GM21529 (cell line): ENCODE measurements around the gene CLEC4D.
"Not testable (repeated sequence)": the region's sequence is repeated elsewhere in the genome, so short reads cannot be mapped to it uniquely, and the experiment has no call there.

Source experiments
- ATAC-seq: cut with Tn5 transposase; IDR thresholded peaks from one replicate; pipeline ENCODE4 v1.9.1; 2021; ENCODE audit not compliant: unreplicated experiment

Gene CLEC4D

DNA sequence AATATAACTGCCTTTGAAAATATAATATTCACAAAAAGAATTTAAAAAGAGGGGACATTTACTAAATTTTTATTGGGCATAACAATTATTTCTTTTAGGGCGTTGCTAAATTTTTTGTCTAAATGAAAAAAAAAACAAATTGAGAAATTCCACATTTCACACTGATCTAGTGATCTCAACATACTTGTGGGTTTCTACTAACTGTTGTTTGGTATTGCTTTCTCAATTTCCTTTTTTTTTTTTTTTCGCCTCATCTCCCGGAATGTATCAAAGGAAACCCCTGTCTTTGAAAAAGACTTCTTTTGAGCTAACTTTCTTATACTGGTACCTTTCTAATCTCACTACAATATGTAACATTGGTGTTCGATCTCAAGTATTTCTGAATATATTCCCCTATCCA lies at the start of gene CLEC4D:
Gene CLEC4D, plus strand, starts transcription at position 248 of the 400 bp plus-strand sequence. CDS start 230 bp downstream, outside the sequence.
- no peak for ATAC-seq

DNA sequence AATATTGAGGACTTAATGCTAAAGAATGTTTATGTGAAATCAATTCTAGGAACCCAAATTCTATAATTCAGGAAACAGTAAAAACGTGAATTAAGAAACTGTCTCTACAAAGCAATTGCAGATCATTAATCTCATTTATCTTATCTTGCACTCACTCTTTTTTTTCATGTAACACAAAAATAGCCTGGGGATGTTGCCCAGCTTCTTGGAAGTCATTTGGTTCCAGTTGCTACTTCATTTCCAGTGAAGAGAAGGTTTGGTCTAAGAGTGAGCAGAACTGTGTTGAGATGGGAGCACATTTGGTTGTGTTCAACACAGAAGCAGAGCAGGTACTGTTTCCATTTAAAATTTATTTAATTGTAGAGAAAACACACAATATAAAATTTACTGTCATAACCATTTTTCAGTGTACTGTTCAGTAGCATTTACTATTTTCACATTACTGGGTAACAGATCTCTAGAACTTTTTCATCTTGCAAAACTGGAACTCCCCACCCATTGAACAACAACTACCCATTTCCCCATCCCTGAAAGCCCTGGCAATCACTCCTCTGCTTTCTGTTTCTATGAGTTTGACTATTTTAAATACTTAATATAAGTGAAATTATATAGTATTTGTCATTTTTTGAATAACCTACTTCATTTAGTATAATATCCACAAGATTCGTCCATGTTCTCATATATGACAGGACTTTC lies 47.9 kb upstream of the CLEC4D start:
- ATAC-seq: no peak

DNA sequence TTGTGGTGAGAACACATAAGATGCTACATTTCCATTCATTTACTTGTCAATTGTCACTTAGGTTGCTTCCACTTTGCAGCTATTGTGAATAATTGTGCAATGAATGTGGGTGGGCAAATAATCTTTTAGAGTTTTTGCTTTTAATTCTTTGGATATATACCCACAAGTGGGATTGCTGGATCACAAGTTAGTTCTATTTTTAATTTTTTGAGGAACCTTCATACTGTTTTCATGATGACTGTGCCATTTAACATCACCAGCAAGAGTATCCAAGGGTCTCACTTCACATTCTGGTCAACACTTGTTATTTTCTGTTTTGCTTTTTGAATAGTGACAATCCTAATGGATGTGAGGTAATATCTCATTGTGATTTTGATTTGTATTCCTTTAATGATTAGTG lies 47.1 kb upstream of the CLEC4D start:
- ATAC-seq: no peak

DNA sequence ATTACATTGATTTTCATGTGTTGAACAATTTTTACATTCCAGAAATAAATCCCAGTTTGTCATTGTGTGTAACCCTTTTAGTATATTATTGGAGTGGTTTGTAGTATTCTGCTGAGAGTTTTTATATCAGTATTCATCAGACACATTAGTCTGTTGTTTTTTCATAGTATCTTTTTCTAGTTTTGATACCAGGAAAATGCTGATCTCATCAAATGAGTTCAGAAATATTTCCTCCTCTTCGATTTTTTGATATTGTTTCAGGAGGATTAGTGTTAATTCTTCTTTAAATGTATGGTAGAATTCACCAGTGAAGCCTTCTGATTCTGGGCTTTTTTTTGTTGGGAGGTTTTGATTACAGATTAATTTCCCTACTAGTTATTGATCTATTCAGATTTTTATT lies 42.2 kb upstream of the CLEC4D start:
- ATAC-seq: no peak

DNA sequence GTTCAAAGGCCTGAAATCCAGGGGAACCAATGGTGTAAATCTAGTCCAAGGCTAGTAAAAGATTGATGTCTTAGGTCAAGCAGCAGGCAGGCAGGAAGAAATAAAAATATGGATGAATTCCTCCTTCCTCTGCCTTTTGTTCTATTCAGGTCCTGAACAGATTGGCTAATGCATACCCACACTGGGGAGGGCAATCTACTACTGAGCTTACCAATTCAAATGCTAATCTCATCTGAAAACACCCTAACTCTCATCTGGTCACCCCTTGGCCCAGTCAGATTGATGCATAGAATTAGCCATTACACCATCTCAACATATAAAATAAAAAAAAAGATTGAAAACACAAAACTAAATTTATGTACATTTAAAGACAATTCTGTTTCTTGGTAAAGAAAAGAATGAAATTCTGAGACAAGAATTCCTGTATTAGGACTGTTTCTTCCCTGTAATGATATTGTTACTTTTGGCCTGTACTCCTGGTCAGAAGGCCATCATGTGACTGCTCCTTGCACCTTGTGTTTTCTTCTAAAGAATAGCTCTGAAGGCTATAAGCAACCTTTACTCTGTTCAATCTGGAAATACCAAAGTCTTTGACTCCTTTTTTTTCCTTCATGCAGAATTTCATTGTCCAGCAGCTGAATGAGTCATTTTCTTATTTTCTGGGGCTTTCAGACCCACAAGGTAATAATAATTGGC lies 37.6 kb upstream of the CLEC4D start:
- ATAC-seq: no peak

DNA sequence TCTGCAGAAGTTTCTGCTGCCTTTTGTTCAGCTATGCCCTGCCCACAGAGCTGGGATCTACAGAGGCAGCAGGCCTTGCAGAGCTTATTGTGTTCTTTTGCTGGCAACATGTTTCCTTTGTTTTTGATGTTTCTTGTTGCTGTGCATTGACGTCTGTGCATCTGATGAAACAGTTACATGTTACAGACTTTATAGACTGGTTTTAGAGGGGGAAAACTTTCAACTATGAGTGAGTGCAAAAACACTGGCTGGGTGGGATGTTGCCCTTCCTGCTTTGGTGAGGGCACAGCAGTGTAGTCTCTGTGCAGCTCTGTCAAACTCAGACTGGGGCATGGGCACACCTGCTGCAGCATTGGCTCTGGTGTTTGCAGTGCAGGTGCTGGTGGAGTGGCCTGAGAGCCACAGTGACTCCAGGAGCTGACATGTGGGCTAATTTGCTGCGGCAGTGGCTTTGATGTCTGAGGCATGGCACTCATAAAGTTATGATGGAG lies 30.7 kb upstream of the CLEC4D start:
- no peak for ATAC-seq

DNA sequence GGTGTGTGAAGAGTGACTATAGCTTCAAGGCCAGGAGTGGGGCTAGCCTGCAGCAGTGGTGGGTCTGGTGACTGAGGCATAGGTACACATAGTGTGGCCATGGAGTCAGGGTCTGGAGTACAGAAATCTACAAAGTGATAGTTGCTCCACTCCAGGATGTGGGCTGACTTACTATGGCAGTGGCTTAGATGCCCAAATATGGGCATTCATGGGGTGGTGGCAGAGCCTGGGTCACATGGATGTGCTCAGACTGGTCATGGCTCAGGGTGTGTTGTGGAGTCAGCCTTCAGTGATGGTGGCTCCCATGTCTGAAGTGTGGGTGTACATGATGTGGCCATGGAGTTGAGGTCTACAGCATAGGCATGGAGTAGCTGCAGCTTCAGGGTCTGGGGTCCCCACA lies 30.2 kb upstream of the CLEC4D start:
- ATAC-seq: no peak

DNA sequence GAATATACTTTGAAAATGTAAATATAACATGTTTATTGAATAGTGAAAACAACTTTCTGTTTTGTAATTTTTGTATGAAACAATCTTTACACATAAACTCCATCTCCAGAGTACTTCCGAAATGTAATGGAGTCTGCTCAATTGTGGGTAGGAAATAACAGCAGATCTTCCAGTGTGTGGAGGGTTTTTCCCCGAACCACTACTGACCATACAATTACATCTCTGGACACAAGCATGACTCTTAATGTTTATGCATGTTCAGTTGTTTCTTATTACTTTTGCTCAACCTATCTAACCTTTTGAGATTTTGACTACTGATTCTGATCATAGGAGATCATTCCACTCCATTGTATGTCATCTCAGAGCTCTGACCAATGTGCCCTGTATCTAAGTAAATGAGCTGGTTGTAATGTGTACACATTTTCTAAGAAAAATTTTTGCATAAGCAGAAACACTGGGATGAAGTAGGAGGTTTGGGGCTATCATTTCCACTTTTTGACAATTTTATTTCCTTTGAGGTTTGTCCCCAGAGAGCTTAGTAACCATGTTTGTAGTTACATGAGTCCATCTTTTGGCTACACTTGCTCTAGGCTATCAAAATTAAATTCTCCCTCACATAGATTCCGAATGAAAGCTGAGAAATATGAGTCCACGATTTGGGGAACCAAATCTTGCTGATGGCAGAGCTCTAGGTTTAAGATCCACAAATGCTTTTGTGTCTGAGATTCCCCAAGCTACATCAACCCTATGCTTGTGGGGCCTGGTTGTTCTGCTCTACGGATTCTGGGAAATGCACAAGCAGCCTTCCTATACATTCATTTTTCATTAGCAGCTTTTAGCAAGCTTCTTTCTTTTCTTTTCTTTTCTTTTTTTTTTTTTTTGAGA lies 21.4 kb upstream of the CLEC4D start:
- ATAC-seq: no peak

DNA sequence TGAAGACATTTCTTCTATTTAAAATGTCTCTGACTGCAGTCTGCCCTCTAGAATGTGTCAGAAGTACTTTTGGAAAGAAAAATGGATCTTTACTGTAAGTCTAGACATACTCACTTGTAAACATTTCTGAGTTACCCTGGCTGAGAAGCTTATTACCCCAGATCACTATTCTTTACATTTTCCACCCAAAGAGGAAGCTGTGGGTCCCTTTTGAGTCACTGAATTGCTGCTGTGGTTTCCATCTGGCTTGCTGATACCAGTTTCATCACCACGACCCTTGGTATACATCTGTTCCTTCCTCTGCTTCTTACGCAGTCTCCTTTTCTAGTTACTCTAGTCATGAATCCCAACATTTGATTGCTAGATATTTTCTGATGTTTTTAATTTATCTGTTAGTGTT lies 20.2 kb upstream of the CLEC4D start:
- ATAC-seq: peak; percentile 99

DNA sequence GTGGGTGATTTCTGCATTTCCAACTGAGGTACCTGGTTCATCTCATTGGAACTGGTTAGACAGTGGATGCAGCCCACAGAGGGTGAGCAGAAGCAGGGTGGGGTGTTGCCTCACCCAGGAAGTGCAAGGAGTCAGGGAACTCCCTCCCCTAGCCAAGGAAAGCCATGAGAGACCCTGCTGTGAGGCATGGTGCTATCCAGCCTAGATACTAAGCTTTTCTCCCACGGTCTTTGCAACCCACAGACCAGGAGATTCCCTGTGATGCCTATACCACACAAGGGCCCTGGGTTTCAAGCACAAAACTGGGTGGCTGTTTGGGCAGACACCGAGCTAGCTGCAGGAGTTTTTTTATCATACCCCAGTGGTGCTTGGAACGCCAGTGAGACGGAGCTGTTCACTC lies 17.6 kb upstream of the CLEC4D start:
- not testable (repeated sequence) for ATAC-seq

DNA sequence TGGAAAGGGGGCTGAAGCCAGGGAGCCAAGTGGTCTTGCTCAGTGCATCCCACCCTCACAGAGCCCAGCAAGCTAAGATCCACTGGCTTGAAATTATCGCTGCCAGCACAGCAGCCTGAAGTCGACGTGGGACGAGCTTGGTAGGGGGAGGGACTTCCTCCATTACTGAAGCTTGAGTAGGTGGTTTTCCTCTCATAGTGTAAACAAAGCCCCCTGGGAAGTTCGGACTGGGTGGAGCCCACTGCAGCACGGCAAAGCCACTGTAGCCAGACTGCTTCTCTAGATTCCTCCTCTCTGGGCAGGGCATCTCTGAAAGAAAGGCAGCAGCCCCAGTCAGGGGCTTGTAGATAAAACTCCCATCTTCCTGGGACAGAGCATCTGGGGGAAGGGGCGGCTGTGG lies 17.2 kb upstream of the CLEC4D start:
- not testable (repeated sequence) for ATAC-seq

DNA sequence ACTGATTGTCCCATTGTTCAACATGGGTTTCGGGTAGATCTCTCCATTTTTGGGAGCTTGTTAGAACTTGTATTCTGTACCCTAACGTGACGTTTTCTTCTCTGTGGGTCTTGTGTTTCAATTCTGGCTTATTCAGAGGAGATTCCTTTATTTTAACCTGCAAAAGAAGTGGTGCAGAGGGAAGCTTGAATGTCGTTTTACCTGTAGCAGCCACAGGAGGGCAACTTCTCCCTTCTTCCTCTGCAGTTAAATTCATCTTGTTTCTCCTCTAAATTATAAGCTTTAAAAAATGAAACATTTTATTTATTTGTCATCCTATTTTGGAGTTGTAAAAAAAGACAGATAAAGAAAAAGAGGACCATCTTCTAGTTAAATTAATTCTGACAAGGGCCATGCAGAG lies 13.7 kb upstream of the CLEC4D start:
- ATAC-seq: no peak

DNA sequence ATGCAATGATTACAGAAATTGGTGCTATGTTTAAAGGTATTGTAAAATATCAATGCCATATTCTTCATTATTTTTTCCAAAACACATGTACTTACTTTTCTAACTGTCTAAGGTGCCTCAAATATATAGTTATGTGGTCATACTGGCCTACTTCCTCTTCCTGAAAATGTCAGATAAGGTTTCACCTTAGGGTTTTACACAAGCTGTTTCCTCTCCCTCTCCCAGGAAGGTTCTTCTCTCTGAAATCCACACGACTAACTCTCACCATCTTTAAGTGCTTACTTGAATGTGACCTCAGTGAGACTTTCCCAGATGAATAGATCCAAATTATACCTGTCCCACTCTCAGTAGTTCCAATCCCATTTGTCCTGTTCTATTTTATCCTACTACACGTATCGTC lies 11.6 kb upstream of the CLEC4D start:
- ATAC-seq: no peak

DNA sequence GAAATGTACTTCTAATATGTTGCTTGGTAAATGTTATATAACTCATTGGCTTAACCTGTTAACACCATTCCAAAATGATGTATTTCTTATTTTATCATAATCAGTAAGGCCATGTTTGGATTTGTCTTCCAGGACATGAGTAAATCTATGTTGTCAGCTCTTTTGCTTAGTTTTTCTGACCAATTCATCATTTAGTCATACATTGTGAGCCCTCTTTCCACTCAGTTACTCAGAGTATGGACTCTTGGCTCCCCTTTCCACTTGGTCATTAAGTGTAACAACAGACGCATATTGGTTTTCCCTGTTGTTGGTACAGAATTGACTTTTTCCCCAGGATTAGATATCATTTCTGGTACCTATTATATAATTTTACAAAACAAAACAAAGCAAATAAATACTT lies 9.0 kb upstream of the CLEC4D start:
- no peak for ATAC-seq

DNA sequence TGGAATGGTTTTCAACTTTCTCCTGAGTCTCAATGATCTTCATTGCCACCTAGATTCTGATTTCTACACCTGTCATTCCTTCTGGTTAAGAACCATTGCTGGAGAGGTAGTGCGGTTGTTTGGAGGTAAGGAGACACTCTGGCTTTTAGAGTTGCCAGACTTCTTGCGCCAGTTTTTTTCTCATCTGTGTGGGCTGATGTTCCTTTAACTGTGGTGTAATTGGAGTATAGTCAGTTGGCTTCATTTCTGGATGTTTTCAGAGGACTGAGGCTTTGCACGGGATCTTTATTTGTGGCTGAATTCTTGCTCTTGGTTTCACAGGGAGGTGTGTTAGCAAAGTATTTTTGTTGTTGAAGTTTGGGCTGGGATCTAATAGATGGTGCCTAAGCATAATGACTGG lies 5.7 kb upstream of the CLEC4D start:
- ATAC-seq: no peak

DNA sequence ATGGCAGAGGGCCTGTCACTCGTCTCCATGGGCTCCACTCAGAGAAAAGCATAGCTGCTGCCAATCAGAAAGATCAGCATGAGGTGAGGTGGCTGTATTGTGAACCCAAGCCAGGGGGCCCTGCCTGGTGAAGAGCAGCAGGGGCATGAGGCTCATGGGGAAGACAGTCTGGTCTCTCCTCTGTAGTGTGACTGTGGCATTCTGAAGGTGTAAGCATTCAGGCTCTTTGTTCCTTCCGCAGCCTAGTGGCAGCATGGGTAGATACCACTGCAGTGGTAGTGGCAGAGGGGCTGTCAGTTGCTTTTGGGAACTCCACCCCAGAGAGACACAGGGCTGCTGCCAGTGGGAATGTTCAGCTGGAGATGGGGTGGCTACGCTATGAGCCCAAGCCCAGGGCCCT lies 5.1 kb upstream of the CLEC4D start:
- ATAC-seq: no peak

DNA sequence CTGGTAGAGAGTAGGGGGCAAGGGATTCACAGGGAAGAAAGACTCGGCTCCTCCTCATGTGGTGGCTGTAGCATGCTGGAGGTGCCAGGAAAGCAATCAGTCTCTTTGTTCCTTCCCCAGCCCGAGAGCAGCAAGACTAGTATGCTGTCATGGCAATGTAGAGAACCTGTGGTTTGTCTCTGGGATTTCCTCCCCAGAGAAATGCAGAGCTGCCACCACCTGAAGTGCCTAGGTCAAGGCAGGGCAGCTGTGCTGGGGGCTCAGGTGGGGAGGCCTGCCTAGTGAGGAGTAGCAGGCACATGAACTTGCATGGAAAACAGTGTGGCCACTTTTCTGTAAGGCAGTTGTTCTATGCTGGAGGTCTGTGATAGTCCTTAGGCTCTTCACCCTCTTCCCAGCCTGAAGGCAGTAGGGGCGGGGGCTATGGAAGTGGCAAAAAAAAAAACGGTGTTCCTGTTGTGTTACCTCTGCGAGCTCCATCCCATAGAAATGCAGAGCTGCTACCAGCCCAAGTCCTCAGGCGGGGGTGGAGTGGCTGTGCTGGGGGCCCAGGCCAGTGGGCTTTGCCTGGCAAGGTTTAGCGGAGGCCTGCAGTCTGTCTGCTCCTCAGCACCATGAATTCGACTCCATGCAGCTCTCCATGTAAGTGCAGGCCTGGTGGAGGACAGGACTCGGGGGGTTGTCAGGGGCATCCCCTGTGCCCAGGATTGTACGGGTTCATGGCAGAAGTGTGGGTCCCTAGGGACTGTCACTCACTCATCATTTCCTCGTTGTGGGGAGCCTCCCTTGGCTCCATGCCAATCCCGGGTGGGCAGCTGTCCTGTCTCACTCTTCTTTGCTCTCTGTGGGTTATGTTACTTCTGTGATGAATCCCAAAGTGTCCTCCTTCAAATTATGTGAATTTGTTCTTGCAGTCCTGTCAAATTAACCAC lies 4.1 kb upstream of the CLEC4D start:
- no peak for ATAC-seq

DNA sequence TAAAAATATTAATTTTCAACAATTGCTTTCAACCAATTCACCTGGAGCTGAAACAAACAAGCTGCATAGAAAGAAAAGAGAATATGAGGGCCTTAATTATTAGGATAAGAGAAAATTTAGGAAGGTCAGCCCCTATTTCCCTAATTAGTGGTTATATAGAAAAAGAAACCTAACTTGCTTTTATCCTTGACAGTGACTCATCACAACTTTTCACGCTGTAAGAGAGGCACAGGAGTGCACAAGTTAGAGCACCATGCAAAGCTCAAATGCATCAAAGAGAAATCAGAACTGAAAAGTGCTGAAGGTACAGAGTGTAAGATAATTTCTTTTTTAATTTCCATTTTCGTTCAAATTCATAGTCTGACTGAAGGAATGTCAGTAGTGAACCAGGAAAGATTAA lies 4.7 kb downstream of the CLEC4D start:
- ATAC-seq: no peak

DNA sequence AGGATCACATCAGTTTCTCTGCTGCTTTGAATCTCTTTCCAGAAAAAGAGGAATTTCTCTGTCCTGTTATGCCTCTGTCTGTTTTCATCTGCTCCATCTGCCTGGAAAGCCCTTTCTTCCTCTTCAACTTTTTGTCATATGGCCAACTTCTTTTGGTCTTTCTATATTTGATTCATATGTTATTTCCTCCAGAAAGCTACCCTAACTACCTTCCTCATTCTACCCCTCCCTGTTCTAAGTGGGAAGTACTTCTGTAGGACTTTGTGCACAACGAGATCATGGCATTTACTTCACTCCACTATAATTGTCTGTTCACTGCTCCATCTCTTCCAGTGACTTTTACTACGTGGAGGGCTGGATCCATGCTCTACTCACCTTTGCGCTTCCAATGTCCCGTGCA lies 5.9 kb downstream of the CLEC4D start:
- ATAC-seq: no peak

DNA sequence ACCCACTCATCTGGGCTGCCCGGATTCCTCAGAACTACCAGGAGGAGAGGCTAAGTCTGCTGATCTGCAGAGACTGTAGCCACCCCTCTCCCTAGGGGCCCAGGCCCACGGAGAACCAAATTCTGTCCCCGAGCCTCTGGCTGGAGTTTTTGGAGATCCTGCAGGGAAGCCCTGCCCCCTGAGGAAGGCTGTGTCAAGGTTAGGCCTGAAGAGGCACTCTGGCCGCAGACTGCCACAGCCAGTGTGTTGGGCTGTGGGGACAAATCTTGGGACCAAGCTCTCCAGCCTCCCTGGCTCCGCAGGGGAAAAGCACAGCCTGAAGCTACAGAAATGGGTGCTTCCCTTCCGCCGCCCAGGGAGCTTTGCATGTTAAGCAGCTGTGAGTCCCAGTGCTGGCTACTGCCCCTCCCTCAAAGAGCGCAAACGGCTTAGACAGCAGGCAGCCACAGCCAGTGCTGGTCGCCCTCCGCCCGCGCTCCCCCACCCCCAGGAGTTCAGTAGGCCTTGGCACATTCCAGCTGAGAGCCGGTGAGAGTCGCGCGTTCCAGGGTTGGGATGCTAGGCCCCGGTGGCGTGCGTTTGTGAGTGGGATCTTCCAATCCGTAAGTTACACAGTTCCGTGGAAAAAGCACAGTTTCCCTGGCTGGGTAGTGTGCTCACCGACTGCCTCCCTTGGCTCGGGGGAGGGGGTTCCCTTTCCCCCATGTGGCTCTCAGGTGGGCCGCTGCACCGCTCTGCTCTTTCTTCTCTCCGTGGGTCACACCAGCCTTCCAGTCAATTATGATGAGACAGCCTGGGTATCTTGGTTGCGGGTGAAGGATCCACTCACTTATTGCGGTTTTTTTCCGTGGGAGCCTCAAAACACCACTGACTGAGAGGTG lies 14.2 kb downstream of the CLEC4D start:
- no peak for ATAC-seq
